Hypothalamus (tissue), 51 donors: ENCODE data around the gene TPT1.
"Not testable (repeated sequence)": the region's sequence is repeated elsewhere in the genome, so short reads cannot be mapped to it uniquely, and the experiment has no call there.

Experiments used
- DNase-seq, 51 donors: peaks; one replicate each; lab custom pipeline; 2025; lab: John Stamatoyannopoulos, UW

The TPT1 gene

GRCh38 chr13:45341034-45341798 lies at the start of gene TPT1:
TSS of gene TPT1 (minus strand) at chr13:45341183. CDS start at chr13:45341069, 114 bp downstream.
- peak; percentile 93 to 100 (median 99) for DNase-seq

- DNase-seq, result not testable (repeated sequence)
Measured at GRCh38 chr13:45390348-45390747, 49.4 kb upstream of the TPT1 start.

- DNase-seq, result no peak
Measured at GRCh38 chr13:45388664-45389063, 47.7 kb upstream of the TPT1 start.

- DNase-seq, result not testable (repeated sequence)
Measured at GRCh38 chr13:45386892-45387575, 46.1 kb upstream of the TPT1 start.

- no peak for DNase-seq
Measured at GRCh38 chr13:45385907-45386553, 45.0 kb upstream of the TPT1 start.

GRCh38 chr13:45385320-45385719 lies 44.3 kb upstream of the TPT1 start:
- DNase-seq, result no peak

GRCh38 chr13:45384474-45385174 lies 43.6 kb upstream of the TPT1 start:
- no peak for DNase-seq

GRCh38 chr13:45382739-45383138 lies 41.8 kb upstream of the TPT1 start:
- DNase-seq, result not testable (repeated sequence)

- DNase-seq, result no peak
Measured at GRCh38 chr13:45381196-45381595, 40.2 kb upstream of the TPT1 start.

GRCh38 chr13:45380708-45381107 lies 39.7 kb upstream of the TPT1 start:
- not testable (repeated sequence) for DNase-seq

- not testable (repeated sequence) for DNase-seq
Measured at GRCh38 chr13:45379516-45379915, 38.5 kb upstream of the TPT1 start.

- not testable (repeated sequence) for DNase-seq
Measured at GRCh38 chr13:45378786-45379185, 37.8 kb upstream of the TPT1 start.

GRCh38 chr13:45377314-45377713 lies 36.3 kb upstream of the TPT1 start:
- DNase-seq, result not testable (repeated sequence)

GRCh38 chr13:45376651-45377050 lies 35.7 kb upstream of the TPT1 start:
- not testable (repeated sequence) for DNase-seq

- no peak for DNase-seq
Measured at GRCh38 chr13:45374917-45375316, 33.9 kb upstream of the TPT1 start.

- DNase-seq, result no peak
Measured at GRCh38 chr13:45373162-45373547, 32.2 kb upstream of the TPT1 start.

GRCh38 chr13:45372189-45373161 lies 31.5 kb upstream of the TPT1 start:
- DNase-seq, result no peak

GRCh38 chr13:45370922-45371406 lies 30.0 kb upstream of the TPT1 start:
- peak in 43 of 51 donors; percentile 2 to 74 (median 36) for DNase-seq

GRCh38 chr13:45369116-45369515 lies 28.1 kb upstream of the TPT1 start:
- DNase-seq, result no peak
